GM19452 (cell line): Measurements from ENCODE around the gene MUSK.
"Not testable (repeated sequence)": the region's sequence is repeated elsewhere in the genome, so short reads cannot be mapped to it uniquely, and the experiment has no call there.

Experiments used
- ATAC-seq: cut with Tn5 transposase; IDR thresholded peaks from one replicate; pipeline ENCODE4 v1.9.1; 2021; ENCODE audit not compliant: unreplicated experiment

Gene MUSK

DNA sequence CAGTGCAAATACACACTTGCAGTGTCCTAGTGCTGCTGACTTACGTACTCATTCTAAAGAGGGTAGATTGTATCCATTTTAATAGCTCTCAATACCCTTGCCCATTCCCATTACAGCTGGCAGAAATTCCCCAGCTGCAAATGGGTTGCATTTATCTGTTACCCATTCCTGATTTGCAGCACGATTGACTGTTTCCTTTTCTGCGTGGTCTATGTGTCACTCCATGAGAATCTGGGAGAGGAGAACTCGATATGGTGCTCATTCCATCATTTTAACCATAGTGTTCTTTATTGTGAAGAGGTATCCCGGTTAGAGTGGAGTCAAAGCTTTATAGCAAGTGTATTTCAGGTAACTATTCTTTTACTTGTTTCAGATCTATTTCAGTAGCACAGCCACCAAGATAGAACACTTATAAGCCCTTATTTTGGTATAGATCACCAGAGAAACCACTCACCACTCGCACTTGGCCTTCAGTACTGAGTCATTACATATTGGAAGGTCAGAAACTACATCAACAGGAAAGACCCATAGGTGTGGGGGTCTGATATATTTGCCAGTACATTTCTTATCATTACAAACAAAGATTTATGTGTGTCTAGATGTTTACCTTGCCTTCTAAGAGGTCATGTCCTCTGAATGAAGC, 139.5 kb downstream of the MUSK start:
- peak; percentile 65 for ATAC-seq

DNA sequence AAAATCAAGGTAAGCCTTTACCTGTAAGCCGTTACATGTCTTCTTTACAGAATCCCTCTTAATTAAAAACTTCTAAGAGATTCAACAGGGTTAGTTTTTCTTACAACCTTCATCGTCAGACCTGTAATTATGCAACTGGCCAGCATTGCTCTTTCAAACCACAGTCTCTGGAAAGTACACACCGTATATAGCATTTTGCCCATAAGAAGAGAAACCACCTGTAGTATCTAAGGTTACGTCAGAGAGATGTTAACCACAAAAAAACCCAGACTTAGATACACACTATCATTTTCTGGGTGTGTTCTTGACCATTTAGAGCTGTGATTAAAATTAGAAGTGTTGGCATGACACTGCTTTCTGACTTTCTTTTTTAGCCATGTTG, 140.0 kb downstream of the MUSK start:
- ATAC-seq = peak; percentile 92

DNA sequence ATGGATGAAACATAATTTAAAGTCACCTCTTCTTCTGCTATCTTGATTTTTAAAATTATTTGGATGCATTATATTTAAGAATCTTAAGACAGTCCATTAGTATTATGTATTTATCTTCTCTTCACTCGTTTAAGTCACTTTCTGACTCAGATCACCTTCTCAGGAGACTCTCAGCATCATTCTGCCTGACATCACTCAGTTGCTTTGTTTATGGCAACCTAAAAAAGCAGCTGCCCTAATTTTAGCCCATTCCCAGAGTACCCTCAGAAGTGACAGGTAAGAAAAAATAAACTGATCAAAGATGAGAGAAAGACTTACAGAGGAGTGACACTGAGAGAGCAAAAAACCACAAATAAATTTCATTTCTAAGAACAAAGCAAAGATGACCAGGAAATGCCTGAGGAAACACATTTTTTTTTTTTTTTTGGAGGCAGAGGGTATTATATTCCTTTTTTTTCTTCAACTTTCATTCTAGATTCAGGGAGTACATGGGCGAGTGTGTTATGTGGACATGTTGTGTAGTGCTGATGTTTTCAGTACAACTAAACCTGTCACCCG, 140.5 kb downstream of the MUSK start:
- ATAC-seq = peak; percentile 52

DNA sequence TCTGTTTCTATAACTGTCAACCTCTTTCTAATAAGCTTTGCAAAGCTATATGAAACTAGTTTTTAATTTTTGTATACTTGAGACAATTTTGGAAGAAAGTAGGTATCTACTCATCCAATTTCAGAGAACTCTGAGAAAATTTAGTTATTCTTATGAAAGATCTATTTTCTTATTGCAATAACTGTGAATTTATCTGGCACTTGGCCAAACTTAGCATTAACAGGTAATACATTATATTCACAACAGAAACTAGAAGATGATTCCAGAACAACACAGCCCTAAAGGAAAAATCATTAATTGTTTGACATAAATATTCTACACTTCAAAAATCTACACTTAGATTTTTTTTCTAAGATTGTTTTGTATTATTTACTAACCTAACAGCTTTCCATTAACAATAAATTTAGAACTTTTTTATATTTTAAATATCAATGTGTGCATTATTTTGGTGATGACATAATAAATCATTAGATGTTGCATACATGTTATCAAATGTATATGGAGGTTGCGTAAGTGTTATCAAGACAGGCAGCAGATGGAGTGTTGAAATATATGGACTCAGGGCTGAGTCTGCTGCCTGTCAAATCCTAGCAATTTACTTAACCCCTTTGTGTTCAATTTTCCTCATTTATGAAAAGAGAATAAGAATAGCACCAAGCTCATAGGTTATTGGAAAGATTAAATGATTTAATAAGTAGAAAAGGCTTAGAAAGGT, 141.8 kb downstream of the MUSK start:
- no peak for ATAC-seq

DNA sequence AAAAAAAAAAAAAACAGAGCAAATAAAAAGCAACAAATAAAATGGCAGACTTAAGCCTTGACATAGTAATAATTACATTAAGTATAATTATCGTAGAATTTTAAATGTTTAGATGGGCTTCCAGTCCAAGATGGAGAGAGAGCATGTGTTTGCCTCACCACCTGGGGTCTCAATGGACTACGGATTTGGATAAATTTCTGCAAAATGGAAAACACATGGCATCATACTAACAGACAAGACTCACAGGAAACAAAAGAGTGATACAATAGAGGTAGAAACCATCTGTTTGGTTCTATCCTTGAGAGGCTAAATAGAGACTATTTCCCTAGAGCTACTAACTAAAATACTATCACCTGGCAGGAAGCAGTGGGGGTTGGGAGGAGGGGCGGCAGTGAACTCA, 144.3 kb downstream of the MUSK start:
- no peak for ATAC-seq

DNA sequence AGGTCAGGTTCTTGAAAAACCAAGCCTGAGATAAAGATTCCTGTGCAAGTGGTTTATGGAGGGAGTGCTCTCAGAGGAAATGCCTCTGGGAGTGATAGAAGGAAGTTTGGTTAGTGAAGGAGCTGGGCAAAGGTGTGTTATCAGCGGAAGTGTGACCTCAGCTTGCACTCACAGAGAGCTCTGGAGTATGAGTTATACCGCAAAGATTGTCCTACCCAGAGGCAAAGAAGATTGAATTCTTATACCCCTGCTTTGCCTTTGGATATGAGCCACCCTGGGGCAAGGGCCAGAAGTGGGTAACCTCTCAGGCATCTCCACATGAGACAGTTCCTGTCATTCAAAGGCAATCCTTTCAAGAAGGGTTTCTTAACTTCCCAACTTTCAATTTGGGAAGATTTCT, 145.6 kb downstream of the MUSK start:
- ATAC-seq = no peak

DNA sequence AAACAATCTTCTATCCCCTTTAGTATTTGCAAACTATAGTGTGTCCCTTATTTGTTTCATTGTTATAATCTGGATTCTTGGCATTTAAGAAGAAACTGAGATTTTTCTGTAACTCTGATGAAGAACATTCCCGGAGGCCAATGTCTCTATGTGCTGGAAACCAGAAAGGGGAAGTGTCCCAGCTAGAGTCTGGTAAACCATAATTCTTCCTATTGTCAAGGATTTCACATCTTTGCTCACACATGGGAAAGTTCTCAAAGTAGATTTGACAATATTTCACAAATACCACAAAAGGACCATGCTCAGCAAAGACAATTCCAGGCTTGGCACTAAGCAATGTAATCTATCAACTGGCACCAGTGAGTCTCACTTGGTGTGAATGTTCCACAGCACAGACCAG, 146.8 kb downstream of the MUSK start:
- no peak for ATAC-seq

DNA sequence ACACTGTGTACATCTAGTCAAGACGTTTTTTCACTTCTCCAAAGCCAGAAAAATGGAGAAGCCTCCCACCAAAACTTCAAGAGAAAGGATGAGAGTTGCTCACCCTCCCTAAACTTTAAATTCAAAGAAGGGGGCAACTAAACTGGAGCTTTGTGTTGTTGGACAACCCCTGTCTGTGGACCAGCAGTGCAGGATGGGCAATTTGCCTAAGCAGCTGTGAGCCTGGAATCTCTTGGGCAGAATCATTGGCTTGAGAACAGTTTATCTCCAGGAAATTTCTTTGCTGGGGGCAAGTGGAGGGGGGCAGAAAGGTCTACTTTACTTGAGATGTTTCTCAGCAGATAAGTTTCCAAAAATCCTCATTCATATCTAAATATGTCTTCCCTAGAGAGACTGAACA, 151.8 kb downstream of the MUSK start:
- no peak for ATAC-seq

DNA sequence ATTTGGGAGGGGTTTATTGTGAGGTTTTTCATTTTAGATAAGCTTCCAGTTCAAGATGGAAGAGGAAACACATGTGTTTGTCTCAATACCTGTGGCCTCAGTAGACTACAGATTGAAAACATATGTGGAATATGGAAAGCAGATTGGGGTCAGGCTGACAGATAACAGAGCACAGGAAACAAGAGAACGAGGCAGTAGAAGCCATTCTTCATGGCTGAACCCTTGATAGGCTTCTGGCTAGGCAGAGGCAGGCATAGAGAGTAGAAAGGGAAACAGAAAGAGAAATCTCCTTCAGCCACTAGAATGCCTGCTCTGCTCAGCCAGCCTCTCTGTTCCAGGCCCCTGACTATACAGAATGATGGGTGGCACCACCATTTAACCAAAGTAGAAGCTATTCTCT, 152.5 kb downstream of the MUSK start:
- ATAC-seq = peak; percentile 95

DNA sequence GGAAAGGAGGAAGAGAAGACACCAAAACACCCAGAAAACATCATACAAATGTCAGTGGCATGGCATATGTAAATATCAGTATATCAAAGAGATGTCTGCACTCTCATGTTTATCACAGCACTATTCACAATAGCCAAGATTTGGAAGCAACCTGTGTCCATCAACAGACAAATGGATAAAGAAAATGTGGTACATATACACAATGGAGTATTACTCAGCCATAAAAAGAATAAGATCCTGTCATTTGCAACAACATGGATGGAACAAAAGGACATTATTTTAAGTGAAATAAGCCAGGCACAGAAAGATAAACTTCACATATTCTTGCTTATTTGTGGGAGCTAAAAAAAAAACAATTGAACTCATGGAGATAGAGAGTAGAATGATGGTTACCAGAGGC, 156.5 kb downstream of the MUSK start:
- ATAC-seq = not testable (repeated sequence)

DNA sequence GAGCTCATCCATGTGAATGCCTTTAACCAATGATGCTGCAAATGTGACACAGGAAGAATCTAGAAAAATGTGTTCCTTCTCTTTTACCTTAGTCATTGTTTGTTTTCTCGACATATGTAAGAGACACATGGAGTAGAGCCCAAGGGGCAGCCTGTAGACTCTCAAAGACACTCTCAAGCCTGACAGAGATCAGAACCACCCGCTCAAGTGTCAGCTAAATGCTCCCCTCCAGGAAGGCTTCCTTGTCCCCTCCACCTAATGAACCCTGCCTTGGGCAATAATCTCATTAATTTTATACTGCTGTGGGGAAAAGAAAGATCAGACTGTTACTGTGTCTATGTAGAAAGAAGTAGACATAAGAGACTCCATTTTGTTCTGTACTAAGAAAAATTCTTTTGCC, 157.4 kb downstream of the MUSK start:
- ATAC-seq = no peak

DNA sequence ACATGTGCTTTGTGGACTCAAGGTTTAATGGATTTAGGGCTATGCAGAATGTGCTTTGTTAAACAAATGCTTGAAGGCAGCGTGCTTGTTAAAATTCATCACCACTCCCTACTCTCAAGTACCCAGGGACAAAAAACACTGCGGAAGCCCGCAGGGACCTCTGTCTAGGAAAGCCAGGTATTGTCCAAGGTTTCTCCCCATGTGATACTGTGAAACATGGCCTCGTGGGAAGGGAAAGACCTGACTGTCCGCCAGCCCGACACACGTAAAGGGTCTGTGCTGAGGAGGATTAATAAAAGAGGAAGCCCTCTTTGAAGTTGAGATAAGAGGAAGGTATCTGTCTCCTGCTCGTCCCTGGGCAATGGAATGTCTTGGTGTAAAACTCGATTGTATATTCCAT, 157.8 kb downstream of the MUSK start:
- not testable (repeated sequence) for ATAC-seq

DNA sequence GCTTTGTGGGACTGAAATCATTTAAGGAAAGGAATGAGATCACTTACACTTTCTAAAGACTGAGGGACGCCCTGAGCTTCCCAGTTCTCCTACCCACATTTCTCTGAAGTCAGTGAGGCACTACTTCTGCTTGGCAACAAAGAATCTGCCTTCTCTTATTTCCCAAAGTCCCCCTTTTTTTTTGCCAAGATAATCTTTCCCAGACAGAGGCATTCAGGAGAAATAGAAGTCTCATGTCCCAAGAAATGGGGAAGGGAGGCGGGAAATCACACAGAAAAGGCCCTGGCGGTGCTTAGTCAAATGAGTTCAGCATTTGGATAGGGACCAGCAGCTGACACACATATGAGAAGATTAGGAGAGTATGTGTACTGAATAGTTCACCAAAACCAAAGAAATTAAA, 159.7 kb downstream of the MUSK start:
- no peak for ATAC-seq

DNA sequence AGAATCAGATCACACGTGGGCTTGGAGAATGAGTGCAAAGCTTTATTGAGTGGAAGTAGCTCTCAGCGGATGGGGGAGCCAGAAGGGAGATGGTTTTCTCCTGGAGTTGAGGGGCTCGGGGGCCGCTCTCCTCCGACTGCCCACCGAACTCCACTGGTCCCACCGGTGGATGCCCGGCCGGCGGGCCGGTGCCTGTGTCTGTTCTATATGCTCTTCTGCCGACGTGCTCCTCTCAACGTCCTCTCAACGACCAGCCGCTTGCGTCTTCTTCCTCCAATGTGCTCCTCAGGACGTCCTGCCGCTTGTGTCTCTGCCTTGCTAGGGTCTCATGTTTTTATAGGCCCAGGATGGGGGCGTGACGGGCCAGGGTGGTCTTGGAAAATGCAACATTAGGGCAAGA, 161.9 kb downstream of the MUSK start:
- ATAC-seq = no peak

DNA sequence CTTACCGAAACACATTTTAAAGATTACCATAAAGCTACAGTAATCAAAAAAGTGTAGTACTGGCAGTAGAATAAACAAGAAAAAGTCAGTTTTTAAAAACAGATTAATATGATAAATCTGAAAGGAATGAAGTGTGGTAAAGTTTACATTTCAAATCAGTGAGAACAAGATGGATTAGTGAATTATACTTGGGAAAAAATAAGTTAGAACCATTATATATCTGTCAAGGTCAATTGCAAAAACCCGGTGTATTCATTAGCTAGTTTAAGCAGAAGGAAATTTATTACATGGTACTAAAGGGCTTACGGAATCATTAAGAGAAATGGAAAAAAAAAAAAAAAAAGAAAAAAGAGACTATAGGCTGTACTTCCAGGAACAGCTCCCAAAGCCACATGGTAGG, 164.3 kb downstream of the MUSK start:
- no peak for ATAC-seq

DNA sequence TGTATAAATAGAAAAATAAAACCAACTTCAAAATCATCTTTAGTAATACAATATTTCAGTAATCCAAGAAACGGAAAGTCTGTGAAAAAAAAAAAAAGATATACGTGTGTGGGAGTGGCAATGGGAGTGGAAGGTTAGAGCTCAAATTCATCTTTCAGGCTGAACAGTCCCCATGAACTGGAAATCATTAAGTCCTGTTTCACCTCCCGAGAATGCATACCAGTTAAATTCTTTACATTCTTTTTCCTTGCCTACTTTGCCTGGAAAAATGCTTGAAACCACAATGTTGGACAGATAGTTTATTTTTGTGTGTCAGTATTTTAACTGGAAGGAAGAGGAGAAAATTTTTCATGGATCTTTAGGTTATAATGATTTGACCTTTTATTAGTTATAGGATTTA, 166.8 kb downstream of the MUSK start:
- ATAC-seq = no peak

DNA sequence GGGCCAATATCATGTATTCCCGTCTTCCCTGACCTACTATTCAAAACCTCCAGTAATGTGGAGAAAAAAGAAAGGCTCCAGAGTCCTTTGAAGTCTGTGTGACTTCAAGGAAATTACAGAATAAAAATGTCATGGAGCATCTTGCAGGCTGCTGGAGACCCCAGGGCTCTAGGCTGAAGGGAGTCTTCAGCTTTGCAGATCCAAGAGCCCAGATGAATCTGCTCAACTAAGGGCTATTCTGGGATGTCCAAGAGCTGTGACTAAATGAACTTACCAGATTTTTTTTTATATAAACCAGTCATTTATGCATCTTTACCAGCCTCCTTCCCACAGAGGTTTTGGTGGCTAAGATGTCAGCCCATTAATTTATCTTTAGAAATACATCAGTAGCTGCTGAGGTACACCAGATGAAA, 167.3 kb downstream of the MUSK start:
- no peak for ATAC-seq

DNA sequence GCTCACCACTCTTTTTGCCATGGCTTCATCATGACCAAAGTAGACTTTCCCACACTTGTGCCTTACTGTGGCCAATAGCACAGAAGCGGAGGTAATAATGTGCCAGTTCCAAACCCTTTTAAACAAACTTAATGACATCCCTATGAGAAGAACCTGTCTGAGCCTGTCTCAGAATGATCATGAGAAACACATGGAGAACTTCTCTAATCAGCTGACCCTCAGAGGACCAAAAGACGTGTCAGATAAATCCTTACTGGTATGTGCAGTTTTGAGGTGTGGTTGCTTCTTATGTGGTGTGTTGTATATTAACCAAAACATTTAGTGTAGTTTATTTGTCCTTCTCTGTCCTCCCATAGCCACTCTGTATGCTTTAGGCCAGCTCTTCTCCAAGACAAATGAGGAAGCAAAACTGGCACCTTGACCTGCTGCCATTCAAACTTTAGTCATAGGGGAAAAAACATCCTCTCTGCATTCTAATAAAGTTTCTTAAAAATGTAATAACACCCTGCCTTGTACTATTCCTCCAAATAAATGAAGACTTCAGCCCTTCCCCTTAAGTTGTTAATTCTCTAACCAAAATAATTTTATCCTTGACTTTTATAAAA, 168.9 kb downstream of the MUSK start:
- peak; percentile 80 for ATAC-seq

DNA sequence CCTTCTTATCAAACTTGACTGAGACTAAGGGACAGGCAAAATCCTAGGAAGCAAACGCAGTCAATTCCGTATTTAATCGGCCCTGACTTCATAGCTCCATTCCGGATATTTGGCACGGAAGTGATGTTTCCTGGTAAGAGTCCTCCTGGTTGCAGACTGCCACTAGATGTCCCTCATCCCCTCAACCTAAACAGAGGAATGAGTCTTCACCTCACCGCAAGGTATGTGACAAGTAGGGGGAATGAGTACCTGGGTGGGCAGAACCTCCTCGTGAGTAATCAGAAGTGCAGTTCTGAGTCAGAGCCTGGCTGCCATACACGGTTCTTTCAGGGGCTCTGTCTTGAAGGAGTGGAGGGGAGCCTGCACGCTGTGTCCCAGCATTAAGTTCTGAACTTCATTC, 173.6 kb downstream of the MUSK start:
- ATAC-seq = no peak

DNA sequence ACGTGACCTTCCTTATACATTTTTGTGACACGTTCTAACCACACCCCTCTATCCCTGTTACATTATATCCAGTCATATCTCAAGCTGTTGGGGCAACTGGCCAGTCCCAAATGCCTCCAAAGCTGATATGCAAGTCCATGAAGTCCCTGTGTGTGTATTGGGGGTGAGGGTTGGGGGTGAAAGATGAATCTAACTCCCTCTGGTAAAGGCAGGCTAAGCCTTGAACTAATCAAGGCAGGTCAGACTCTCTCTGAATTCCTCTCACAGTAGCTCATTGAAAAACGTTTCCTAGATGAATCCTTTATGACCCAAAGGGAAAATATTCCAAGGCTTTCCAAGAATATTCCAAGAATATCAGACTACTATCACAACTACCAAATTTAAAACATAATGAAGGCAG, 174.4 kb downstream of the MUSK start:
- no peak for ATAC-seq

DNA sequence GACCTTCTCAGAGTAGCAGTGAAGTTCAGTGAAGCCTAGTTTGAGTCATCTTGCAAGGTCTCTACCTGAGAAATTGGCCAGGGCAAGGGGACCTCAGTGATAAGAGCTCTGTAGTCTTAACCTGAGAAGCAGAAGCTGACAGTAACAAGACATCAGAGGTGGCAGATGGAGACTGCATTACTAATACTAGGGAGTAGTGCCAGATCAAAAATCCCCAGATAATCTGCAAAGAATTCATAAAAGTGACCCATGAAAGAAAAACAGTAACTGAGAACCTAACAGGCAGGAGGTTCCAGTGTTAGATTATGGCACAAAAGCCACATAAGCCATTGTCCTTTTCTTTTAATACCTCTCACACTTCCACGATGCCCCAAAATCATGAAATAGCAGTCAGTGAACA, 175.5 kb downstream of the MUSK start:
- no peak for ATAC-seq

DNA sequence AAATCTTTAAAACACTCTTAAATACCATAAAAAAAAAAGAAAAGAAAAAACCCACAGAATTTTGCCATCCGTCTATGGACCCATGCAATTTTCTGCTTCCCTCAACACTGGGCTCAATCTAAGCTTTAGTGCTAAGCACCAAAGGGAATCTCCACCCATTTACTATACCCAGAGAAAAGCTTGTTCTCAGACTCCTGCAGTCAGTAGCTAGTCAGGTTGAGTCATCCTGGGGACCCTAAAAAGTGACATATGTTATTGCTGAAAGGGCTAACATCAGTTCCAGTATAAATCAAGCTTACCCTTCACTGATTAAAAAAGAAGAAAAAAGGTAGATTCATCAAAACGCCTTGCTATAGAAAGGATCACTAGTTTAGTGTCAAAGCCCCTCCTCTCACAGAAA, 177.6 kb downstream of the MUSK start:
- no peak for ATAC-seq
